Loucy (cell line): ENCODE results near the gene SOX30.
"Not testable (repeated sequence)": the region's sequence is repeated elsewhere in the genome, so short reads cannot be mapped to it uniquely, and the experiment has no call there.

Experiments
- H2AFZ ChIP-seq: fragments of 200-600 bp; sonication (generic); 2 replicates; pipeline ENCODE4 v1.6.0; 2016; ENCODE audit warnings: antibody characterized with exemption, mild to moderate bottlenecking, low read length, moderate library complexity
- H3F3A ChIP-seq: fragments of 200-600 bp; 2 replicates; pipeline ENCODE4 v1.6.0; 2016; ENCODE audit warnings: antibody characterized with exemption, low read depth, mild to moderate bottlenecking
- H3K27me3 ChIP-seq: fragments of 200-600 bp; sonication (generic); 2 replicates; pipeline ENCODE4 v1.6.1; 2014; ENCODE audit warnings: low read length, mild to moderate bottlenecking; ENCODE audit not compliant: insufficient read depth, poor library complexity, severe bottlenecking
- H3K36me3 ChIP-seq: fragments of 200-600 bp; sonication (generic); 2 replicates; pipeline ENCODE4 v1.6.1; 2016; ENCODE audit warnings: low read length; ENCODE audit not compliant: insufficient read depth
- H3K4me1 ChIP-seq: fragments of 200-600 bp; sonication (generic); 2 replicates; pipeline ENCODE4 v1.5.1; 2014; ENCODE audit warnings: low read length, mild to moderate bottlenecking; ENCODE audit not compliant: insufficient read depth, poor library complexity, severe bottlenecking
- H3K4me2 ChIP-seq: fragments of 200-600 bp; sonication (generic); 2 replicates; pipeline ENCODE4 v1.6.0; 2014; ENCODE audit warnings: antibody characterized with exemption, low read length, low read depth, mild to moderate bottlenecking; ENCODE audit not compliant: poor library complexity, severe bottlenecking
- H3K4me3 ChIP-seq: fragments of 200-600 bp; sonication (generic); 2 replicates; pipeline ENCODE4 v1.5.1; 2014; ENCODE audit warnings: low read length, mild to moderate bottlenecking, mixed read lengths; ENCODE audit not compliant: poor library complexity, severe bottlenecking
- H3K79me2 ChIP-seq: fragments of 200-600 bp; sonication (generic); 2 replicates; pipeline ENCODE4 v1.6.1; 2014; ENCODE audit warnings: low read length; ENCODE audit not compliant: insufficient read depth
- H3K9ac ChIP-seq: fragments of 200-600 bp; sonication (generic); 2 replicates; pipeline ENCODE4 v1.6.0; 2014; ENCODE audit warnings: mild to moderate bottlenecking, low read depth, low read length, moderate library complexity; ENCODE audit not compliant: poor library complexity, severe bottlenecking
- H3K9me2 ChIP-seq: fragments of 200-600 bp; sonication (generic); replicated peaks from 2 replicates; pipeline ENCODE4 v1.6.1; 2016; ENCODE audit warnings: low read depth, low read length, mixed read lengths
- H3K9me3 ChIP-seq: fragments of 200-600 bp; sonication (generic); 2 replicates; pipeline ENCODE4 v1.6.1; 2014; ENCODE audit warnings: mild to moderate bottlenecking, antibody characterized with exemption, low read length, low read depth; ENCODE audit not compliant: insufficient read depth
- H4K20me1 ChIP-seq: fragments of 200-600 bp; sonication (generic); 2 replicates; pipeline ENCODE4 v1.6.0; 2014; ENCODE audit warnings: antibody characterized with exemption, low read length, mild to moderate bottlenecking; ENCODE audit not compliant: insufficient read depth, poor library complexity, severe bottlenecking
- CTCF ChIP-seq: fragments of 200-600 bp; sonication (generic); conservative IDR thresholded peaks from 2 replicates; pipeline ENCODE4 v1.5.1; 2014; ENCODE audit warnings: mild to moderate bottlenecking, antibody characterized with exemption, low read length
- EZH2phosphoT487 ChIP-seq: fragments of 200-600 bp; IDR thresholded peaks from 2 replicates; pipeline ENCODE4 v1.6.1; 2018; ENCODE audit warnings: antibody characterized with exemption, mild to moderate bottlenecking, moderate library complexity, borderline replicate concordance

The SOX30 gene

DNA sequence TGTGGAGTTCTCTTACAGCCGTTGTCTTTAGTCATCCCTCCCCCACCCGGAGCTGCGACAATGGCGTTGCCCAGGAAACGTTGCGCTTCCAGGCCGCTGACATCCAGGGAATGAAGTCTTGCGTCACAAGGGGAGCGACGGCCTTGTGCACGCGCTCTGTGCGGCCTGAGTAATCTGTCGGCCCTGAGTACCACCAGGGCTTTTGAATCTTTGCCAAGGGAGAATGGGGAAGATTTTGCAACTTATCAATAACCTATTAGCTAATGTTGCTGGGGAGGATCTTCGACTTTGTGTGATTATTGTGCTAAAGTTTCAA is at the start of gene SOX30:
SOX30 (minus strand) TSS at position 62 of the 316 bp plus-strand sequence. CDS start 360 bp downstream, outside the sequence.
- no peak for TF ChIP-seq EZH2phosphoT487
- TF ChIP-seq CTCF, result no peak
- Histone ChIP-seq H4K20me1 (no peaks in the 10 kb centered on the region), H3K9me3 (no peaks in the 10 kb centered on the region), H3K4me3 (no peak within 1 kb of the TSS), H3K4me1 (no peaks in the 10 kb centered on the region), H3K9ac (no peak within 1 kb of the TSS), H3K79me2 (no peaks in the 10 kb centered on the region), H3F3A (no peaks in the 10 kb centered on the region), H3K4me2 (no peak within 1 kb of the TSS), H3K27me3 (no peaks in the 10 kb centered on the region), H3K9me2 (no peaks in the 10 kb centered on the region), H3K36me3 (no peaks in the 10 kb centered on the region), H2AFZ (no peak within 1 kb of the TSS)

DNA sequence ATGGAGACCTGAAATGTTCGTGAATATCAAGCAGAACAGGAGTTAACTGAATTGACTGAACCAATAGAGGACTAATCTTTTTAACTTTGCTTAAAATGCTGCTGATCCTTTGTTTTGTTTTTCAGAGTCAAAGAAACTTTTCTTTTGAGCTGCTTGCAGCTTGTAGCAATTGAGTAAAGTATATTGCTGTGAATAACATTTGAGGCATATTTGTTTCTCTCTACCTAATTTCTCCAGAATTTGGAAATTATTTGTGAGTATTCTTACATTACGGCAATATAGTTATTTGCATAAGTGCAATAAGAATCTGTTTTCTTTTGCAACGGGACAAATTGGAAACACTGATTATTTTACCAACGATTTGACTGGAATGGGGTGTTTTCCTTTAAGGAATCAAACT is 46.4 kb upstream of the SOX30 start:
- not testable (repeated sequence) for H3K4me2 ChIP-seq, H3F3A ChIP-seq, H3K9me2 ChIP-seq, H3K9ac ChIP-seq, H4K20me1 ChIP-seq, H3K9me3 ChIP-seq, H3K79me2 ChIP-seq, H3K4me3 ChIP-seq, H3K36me3 ChIP-seq, H3K4me1 ChIP-seq, H2AFZ ChIP-seq, H3K27me3 ChIP-seq

- not testable (repeated sequence) for H3K79me2 ChIP-seq, H2AFZ ChIP-seq, H3F3A ChIP-seq, H3K36me3 ChIP-seq, H3K9me2 ChIP-seq, H3K9ac ChIP-seq, H3K4me1 ChIP-seq, H3K4me2 ChIP-seq, H3K4me3 ChIP-seq, H4K20me1 ChIP-seq, H3K27me3 ChIP-seq, H3K9me3 ChIP-seq
Measured at GRCh38 chr5:157696154-157696553, 43.9 kb upstream of the SOX30 start.

GRCh38 chr5:157693816-157694215 is 41.6 kb upstream of the SOX30 start:
- H3K4me2 ChIP-seq, H3K9me2 ChIP-seq, H3K9ac ChIP-seq, H4K20me1 ChIP-seq, H3K79me2 ChIP-seq, H3K4me1 ChIP-seq, H3K4me3 ChIP-seq, H3K36me3 ChIP-seq, H2AFZ ChIP-seq, H3F3A ChIP-seq, H3K9me3 ChIP-seq, H3K27me3 ChIP-seq: not testable (repeated sequence)
